Measurements from ENCODE around the gene MAGEB6B. TPM values are rescaled to one million over a fixed set of nuclear protein-coding genes. Genes with fewer than 3 reads are reported as not detected.
"Not testable (repeated sequence)": the region's sequence is repeated elsewhere in the genome, so short reads cannot be mapped to it uniquely, and the experiment has no call there.

MAGEB6B gene, protein sequence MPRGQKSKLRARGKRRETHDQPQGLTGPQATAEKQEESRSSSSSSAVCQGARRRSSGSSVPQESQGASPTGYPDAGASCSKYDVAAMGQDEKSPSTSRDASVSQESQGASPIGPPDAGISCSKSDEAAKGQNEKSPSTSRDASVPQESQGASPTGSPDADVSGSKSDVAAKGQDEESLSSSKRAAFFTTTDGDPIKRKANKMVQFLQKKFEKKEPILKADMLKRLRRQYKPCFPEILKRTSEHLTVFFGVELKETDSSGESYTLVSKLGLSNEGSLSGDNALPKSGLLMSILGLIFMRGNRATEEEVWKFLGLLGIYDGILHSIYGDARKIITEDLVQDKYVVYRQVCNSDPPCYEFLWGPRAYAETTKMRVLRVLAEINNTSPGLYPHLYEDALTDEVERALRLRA
- total RNA-seq (not detected), total RNA-seq (0 reads per million in 2 donors)

DNA sequence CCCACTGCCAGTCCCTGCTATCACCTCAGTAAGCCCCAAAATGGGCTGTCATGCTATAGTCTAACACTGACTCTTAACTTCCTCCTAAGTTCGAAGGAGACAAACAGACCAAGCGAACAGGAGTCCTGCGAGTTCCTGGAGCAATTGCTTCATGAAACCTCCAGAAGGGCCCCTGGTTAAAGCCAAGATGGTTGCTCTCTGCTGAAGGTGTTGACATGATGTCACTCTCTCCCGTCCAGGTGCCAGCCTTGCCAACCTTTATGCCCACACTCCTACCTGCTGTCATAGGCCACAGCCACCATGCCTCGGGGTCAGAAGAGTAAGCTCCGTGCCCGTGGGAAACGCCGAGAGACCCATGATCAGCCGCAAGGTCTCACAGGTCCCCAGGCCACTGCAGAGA, at the start of gene MAGEB6B:
TSS of gene MAGEB6B (plus strand) at position 301 of the 400 bp plus-strand sequence. CDS start at position 301, 0 bp downstream.
- no peak within 1 kb of the TSS for H3K27ac Mint-ChIP-seq
- ATAC-seq = no peak
- H3K9me3 ChIP-seq (ENCODE audit: control insufficient read depth, low read length, poor library complexity, severe bottlenecking) = no peaks in the 10 kb centered on the region
- H3K4me1 Mint-ChIP-seq = no peaks in the 10 kb centered on the region
- no peaks in the 10 kb centered on the region for H3K36me3 Mint-ChIP-seq (ENCODE audit: low read depth)
- H3K27me3 Mint-ChIP-seq = no peaks in the 10 kb centered on the region
- H3K4me3 Mint-ChIP-seq = no peak within 1 kb of the TSS
- no peak for DNase-seq

GRCh38 chrX:26138274-26138673, 22.1 kb upstream of the MAGEB6B start, which contains the start of gene MAGEB18:
Gene MAGEB18, plus strand, starts transcription at chrX:26138343. Its CDS starts 643 bp downstream, at chrX:26138986.
- Mint-ChIP-seq H3K27ac (no peak within 1 kb of the TSS), H3K4me3 (no peak within 1 kb of the TSS), H3K4me1 (no peaks in the 10 kb centered on the region), H3K36me3 (ENCODE audit: low read depth) (no peaks in the 10 kb centered on the region), H3K27me3 (no peaks in the 10 kb centered on the region)
- DNase-seq (no peak), ATAC-seq (no peak)
- H3K9me3 ChIP-seq (ENCODE audit: control insufficient read depth, low read length, poor library complexity, severe bottlenecking) = no peaks in the 10 kb centered on the region

GRCh38 chrX:26146024-26146423, 14.4 kb upstream of the MAGEB6B start:
- H3K27me3 Mint-ChIP-seq = no peaks in the 10 kb centered on the region
- ATAC-seq (no peak), DNase-seq (no peak)
- no peaks in the 10 kb centered on the region for H3K4me1 Mint-ChIP-seq
- H3K27ac Mint-ChIP-seq = no peak overlapping the region
- H3K4me3 Mint-ChIP-seq = no peak overlapping the region
- H3K36me3 Mint-ChIP-seq (ENCODE audit: low read depth) = no peaks in the 10 kb centered on the region
- H3K9me3 ChIP-seq (ENCODE audit: control insufficient read depth, low read length, poor library complexity, severe bottlenecking) = no peaks in the 10 kb centered on the region

DNA sequence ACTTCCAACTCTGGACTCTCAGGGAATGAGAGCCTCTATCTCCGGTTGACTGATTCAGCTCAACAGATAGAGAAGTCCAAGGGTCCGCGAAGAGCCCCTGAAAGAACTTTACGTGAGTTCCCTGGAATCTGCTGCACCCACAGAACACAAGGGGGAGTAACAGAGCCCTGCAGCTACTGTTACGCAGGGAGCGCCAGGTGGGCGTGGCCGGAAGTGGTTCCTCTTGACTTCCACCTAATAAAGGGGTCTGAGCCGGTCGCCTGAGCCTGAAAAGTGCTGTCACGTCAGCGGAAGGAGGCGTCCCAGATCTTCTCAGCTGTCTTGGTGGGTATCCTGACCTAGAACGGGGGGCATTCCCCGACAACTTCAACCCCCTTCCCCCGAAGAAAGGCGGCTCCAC, 31.8 kb downstream of the MAGEB6B start, which contains the start of gene MAGEB6:
TSS of gene MAGEB6 (plus strand) at position 237 of the 400 bp plus-strand sequence. CDS start 1,407 bp downstream, outside the sequence.
- Mint-ChIP-seq H3K4me1 (no peaks in the 10 kb centered on the region), H3K4me3 (no peak within 1 kb of the TSS), H3K27me3 (no peaks in the 10 kb centered on the region), H3K27ac (no peak within 1 kb of the TSS), H3K36me3 (ENCODE audit: low read depth) (no peaks in the 10 kb centered on the region)
- no peaks in the 10 kb centered on the region for H3K9me3 ChIP-seq (ENCODE audit: control insufficient read depth, low read length, poor library complexity, severe bottlenecking)
- ATAC-seq = no peak
- no peak for DNase-seq

DNA sequence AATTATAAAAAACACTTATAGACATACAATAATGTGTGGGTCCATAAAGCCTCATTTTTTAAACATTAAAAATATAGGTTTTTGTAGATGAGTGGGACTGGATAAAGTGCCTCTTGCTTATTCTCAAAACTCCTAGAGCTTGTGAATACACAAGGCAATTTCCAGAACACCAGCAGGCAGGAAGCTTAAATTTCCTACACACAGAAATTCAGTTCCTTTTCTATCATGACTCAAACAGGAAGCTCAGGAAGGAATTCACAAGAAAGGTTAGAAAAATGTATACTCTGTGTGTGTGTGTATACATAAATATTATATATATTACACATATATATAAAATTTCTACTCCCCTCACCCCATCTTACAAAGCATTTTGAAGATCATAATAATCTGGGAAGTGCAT, 43.2 kb downstream of the MAGEB6B start:
- DNase-seq (no peak), ATAC-seq (no peak)
- Mint-ChIP-seq H3K4me1 (no peaks in the 10 kb centered on the region), H3K27ac (no peak overlapping the region), H3K27me3 (no peaks in the 10 kb centered on the region), H3K36me3 (ENCODE audit: low read depth) (no peaks in the 10 kb centered on the region), H3K4me3 (no peak overlapping the region)
- no peaks in the 10 kb centered on the region for H3K9me3 ChIP-seq (ENCODE audit: control insufficient read depth, low read length, poor library complexity, severe bottlenecking)

DNA sequence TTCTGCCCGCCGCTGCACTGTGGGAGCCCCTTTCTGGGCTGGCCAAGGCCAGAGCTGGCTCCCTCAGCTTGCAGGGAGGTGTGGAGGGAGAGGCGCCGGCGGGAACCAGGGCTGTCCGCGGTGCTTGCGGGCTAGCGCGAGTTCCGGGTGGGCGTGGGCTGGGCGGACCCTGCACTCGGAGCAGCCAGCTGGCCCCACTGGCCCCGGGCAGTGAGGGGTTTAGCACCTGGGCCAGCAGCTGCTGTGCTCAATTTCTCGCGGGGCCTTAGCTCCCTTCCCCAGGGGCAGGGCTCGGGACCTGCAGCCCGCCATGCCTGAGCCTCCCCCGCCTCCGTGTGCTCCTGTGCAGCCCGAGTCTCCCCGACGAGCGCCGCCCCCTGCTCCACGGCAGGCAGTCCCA, 44.3 kb downstream of the MAGEB6B start:
- not testable (repeated sequence) for H3K4me1 Mint-ChIP-seq; DNase-seq; H3K36me3 Mint-ChIP-seq (ENCODE audit: low read depth); H3K4me3 Mint-ChIP-seq; H3K27ac Mint-ChIP-seq; H3K9me3 ChIP-seq (ENCODE audit: control insufficient read depth, low read length, poor library complexity, severe bottlenecking); H3K27me3 Mint-ChIP-seq; ATAC-seq

GRCh38 chrX:26208012-26208411, 47.6 kb downstream of the MAGEB6B start:
- no peaks in the 10 kb centered on the region for H3K9me3 ChIP-seq (ENCODE audit: control insufficient read depth, low read length, poor library complexity, severe bottlenecking)
- ATAC-seq (no peak), DNase-seq (no peak)
- Mint-ChIP-seq H3K27ac (no peak overlapping the region), H3K36me3 (ENCODE audit: low read depth) (no peaks in the 10 kb centered on the region), H3K4me3 (no peak overlapping the region), H3K4me1 (no peaks in the 10 kb centered on the region), H3K27me3 (no peaks in the 10 kb centered on the region)

Other genes starting within 250 kb of the MAGEB6B start
- not detected for gene MAGEB18, start 22.3 kb upstream of the MAGEB6B start, total RNA-seq
- not detected for gene MAGEB6, start 31.8 kb downstream of the MAGEB6B start, total RNA-seq
- not detected for gene MAGEB5, start 55.6 kb downstream of the MAGEB6B start, total RNA-seq

All from T-helper 17 cell (primary cell).